ENCODE data around the gene FEZF2.

DNA sequence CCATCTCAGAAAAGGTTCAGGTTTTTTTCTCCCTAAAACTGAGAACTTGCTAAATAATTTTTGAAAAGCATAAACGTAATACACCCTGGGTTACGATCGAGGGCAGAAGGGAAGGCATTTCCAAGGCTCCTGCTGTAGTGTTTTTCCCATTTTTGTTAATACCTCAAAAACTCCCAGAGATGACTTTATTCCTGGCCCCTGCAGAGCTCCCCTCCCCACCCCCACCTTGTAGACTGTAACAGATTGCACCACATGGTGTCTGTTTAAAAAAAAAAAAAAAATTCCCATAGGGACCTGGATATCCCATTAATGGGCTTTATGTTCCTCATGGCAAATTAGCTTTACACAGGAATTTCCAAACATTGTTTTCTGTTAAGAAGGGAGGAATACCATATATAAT, 38.2 kb downstream of the FEZF2 start:
- TF ChIP-seq EZH2 (IDR thresholded peaks at IDR 0.05), result no peak
- no peak for TF ChIP-seq POLR2AphosphoS5 (IDR thresholded peaks at IDR 0.05; ENCODE audit: borderline replicate concordance, low read depth, low read length)
- no peak for TF ChIP-seq FOXP2 (optimal IDR thresholded peaks at IDR 0.05; ENCODE audit: control extremely low read depth, extremely low read length, insufficient read depth)

Measured in SK-N-MC (cell line).